ACHN (cell line): Measurements from ENCODE around the gene SDHA.
"Not testable (repeated sequence)": the region's sequence is repeated elsewhere in the genome, so short reads cannot be mapped to it uniquely, and the experiment has no call there.

ENCODE experiments used
- DNase-seq: peaks from one replicate; pipeline ENCODE4 v3.0.0-alpha.2; 2015
- in situ Hi-C: cut with HindIII; loops from 2 replicates; pipeline ENCODE4 v1.10.0; 2017; ENCODE audit warnings: low sequenced_read_pairs, low pct_ligation_motif_present, low pct_unique_long_range_greater_than_20kb

The SDHA gene

GRCh38 chr5:273491-273890 lies 55.4 kb downstream of the SDHA start:
- in situ Hi-C loops: not testable (repeated sequence)

GRCh38 chr5:274346-274745 lies 56.2 kb downstream of the SDHA start:
- DNase-seq, in situ Hi-C loops: not testable (repeated sequence)

More at GRCh38 chr5:273491-273890, 55.4 kb downstream of the SDHA start:
- DNase-seq: not testable (repeated sequence)

GRCh38 chr5:278646-279045 lies 60.5 kb downstream of the SDHA start:
- no peak for DNase-seq
- in situ Hi-C loops: no loop called here

DNA sequence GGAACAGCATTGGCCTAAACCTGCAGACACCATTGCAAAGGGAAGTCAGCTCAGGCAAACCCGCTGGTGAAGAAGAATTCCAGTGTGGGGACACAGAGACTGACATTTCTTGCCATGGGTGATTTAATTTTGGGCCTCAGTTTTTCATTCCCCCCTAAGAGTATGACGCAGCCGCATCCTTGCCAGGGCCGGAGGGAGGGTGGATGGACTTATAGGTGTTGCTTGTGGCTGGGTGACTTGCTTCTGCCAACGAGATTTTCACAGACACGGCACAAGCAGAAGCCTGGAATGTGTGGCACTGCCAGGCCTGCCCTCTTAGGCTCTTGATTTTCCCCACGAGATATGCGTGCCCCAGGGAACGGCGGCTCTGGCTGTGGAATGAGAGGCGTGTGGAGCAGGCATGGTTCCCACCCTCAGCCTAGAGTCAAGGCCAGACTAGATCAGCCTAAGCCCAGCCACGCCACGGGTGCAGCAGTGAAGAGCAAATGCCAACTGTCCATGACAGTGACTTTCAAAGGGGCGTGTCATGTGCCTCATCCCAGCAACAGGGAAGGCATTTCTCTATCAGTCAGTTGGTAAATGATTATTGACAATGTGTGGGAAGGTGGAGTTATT lies 61.0 kb downstream of the SDHA start:
- in situ Hi-C loops, DNase-seq: not testable (repeated sequence)

- no peak for DNase-seq
- in situ Hi-C loops: no loop called here
Observed at GRCh38 chr5:285991-286557, 68.0 kb downstream of the SDHA start.

- DNase-seq, in situ Hi-C loops: not testable (repeated sequence)
Observed at GRCh38 chr5:290200-290599, 72.1 kb downstream of the SDHA start.

GRCh38 chr5:291345-291744 lies 73.2 kb downstream of the SDHA start:
- in situ Hi-C loops, DNase-seq: not testable (repeated sequence)

GRCh38 chr5:294788-295187 lies 76.7 kb downstream of the SDHA start:
- in situ Hi-C loops, DNase-seq: not testable (repeated sequence)

DNA sequence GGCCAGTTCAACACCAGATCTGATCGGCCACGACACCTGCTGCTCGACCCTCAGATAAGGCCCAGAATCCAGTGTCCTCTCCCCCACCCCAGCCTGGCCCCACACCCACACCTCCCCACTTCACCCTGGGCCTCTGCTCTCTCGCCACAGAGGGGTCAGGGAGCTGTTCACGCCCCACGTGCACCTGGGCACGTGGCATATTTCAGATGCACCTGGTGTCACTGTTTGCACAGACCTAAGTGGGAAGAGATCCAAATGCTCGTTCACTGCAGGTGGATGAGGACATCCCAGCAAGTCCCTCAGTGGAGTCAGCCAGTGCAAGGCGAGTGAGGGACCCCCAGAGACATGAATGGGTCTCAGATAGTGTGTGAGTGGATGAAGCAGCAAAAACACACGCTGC lies 78.1 kb downstream of the SDHA start:
- in situ Hi-C loops, DNase-seq: not testable (repeated sequence)

DNA sequence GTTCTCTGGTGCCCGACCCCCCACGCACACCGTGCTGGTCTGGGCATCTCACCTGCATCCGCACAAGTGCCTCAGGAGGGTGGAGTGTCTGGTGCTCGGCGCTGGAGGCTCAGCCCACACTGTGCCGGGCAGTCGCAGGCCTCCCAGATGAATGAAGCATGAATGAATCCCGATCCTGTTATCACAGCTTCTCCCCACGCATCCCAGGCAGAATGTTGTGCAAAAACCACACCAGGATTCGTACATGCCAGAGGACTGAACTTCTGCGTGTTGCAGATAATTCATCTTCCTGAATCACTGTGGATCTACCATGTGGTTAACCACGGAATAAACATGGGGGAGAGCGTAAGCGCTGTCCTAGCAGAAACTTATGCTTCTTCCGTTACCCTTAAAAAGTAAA lies 78.8 kb downstream of the SDHA start:
- in situ Hi-C loops, DNase-seq: not testable (repeated sequence)

- in situ Hi-C loops, DNase-seq: not testable (repeated sequence)
Observed at GRCh38 chr5:297448-297847, 79.3 kb downstream of the SDHA start.

GRCh38 chr5:297991-298736 lies 80.0 kb downstream of the SDHA start:
- in situ Hi-C loops, DNase-seq: not testable (repeated sequence)

- no peak for DNase-seq
- in situ Hi-C loops: no loop called here
Observed at GRCh38 chr5:298737-299125, 80.6 kb downstream of the SDHA start.

DNA sequence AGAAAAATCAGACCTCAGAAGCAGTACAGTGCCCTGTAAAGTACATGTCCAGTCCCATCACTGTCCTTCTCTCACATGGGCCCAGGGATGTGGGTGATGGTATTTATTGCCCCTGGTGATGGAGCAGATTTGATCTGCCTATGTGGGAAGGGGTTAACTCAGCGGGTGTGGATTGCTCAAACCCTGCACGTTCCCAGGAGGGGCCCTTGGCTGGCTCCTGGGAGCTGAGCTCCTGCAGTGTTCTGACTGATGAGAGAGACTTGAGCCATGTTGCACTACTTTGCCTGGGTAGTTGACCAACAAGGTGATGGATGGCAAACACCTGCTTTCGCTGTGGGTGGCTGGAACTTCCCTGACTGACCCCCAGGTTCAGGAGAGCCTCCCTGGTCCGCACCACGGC lies 81.8 kb downstream of the SDHA start:
- DNase-seq, in situ Hi-C loops: not testable (repeated sequence)

GRCh38 chr5:300691-301435 lies 82.7 kb downstream of the SDHA start:
- DNase-seq, in situ Hi-C loops: not testable (repeated sequence)

DNA sequence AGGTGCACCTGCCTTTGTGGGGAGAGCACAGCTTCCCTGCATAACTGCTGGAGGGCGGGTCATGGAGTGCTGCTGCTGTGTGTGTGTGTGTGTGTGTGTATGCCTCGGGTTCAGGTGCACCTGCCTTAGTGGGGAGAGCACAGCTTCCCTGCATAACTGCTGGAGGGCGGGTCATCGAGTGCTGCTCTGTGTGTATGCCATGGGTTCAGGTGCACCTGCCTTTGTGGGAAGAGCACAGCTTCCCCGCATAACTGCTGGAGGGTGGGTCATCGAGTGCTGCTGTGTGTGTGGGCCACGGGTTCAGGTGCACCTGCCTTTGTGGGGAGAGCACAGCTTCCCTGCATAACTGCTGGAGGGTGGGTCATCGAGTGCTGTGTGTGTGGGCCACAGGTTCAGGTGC lies 84.3 kb downstream of the SDHA start:
- DNase-seq, in situ Hi-C loops: not testable (repeated sequence)

GRCh38 chr5:302966-303365 lies 84.8 kb downstream of the SDHA start:
- in situ Hi-C loops: no loop called here
- DNase-seq: no peak

DNA sequence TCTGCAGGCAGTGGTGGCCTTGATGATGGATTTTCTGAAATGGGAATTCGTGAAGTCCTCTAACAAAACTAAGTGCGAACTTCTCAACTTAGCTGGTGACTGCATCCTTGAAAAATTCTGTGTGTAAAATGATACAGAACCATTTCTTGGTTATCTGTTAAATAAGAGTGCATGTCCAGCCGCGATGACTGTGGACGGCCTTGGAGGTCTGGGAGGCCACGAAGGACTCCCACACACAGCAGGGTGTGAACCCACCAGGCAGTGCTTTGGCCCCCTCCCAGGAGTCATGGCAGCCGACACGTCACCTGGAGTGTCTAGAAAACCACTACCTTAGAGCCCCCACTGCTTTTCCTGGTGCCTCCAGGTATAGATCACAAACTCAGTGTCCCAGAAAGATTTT lies 85.6 kb downstream of the SDHA start:
- in situ Hi-C loops, DNase-seq: not testable (repeated sequence)

GRCh38 chr5:305050-305449 lies 86.9 kb downstream of the SDHA start:
- no peak for DNase-seq
- in situ Hi-C loops: no loop called here
